ENCODE data around the gene SLC1A2.

Gene SLC1A2

GRCh38 chr11:35344681-35345574 is 74.4 kb downstream of the SLC1A2 start:
- no peak overlapping the region for H3K4me3 ChIP-seq (replicated peaks; ENCODE audit: insufficient read depth, low read length)
- no peak overlapping the region for H3K27ac ChIP-seq (replicated peaks)
- no peaks in the 10 kb centered on the region for H3K27me3 ChIP-seq (ENCODE audit: insufficient read depth, poor library complexity, severe bottlenecking)
- DNase-seq (ENCODE audit: low read depth in 1 of 2, low spot score in 1 of 2) = peak; percentile 68 to 75
- TF ChIP-seq SPI1 (IDR thresholded peaks at IDR 0.05; ENCODE audit: borderline replicate concordance, low read depth) = peak; percentile 82
- no peak for TF ChIP-seq GABPA (IDR thresholded peaks at IDR 0.05; ENCODE audit: low read depth)
- no peak for TF ChIP-seq POLR2AphosphoS5 (IDR thresholded peaks at IDR 0.05; ENCODE audit: low read depth)

DNA sequence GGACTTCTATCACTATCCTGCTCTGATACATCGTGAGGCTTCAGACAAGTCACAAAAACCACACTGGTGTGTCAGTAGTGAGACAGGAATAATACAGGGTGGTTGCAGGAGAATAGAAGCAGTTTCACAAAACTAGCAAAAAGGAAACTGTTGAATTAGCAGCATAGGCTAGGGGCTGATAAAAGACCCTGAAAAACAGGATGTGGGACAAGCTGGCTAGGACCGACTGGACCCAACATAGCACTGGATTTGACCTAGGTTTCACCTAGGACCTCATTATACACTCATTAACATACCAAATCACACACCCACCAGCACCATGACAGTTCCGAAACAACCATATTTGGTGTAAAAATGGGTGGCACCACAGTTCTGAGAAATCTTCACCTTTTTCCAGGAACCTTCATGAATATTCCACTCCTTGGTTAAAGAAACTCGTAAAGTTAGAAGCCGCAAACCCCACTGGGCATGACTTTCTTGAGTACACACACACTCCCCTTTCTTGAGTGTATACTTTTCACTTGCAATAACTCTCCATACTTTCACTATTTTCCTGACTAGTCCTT is 76.2 kb downstream of the SLC1A2 start:
- H3K4me3 ChIP-seq (replicated peaks; ENCODE audit: insufficient read depth, low read length) = no peak overlapping the region
- TF ChIP-seq SPI1 (IDR thresholded peaks at IDR 0.05; ENCODE audit: borderline replicate concordance, low read depth) (no peak), GABPA (IDR thresholded peaks at IDR 0.05; ENCODE audit: low read depth) (no peak)
- no peak for DNase-seq (ENCODE audit: low read depth in 1 of 2, low spot score in 1 of 2)
- H3K27me3 ChIP-seq (ENCODE audit: insufficient read depth, poor library complexity, severe bottlenecking) = no peaks in the 10 kb centered on the region
- no peak overlapping the region for H3K27ac ChIP-seq (replicated peaks)

DNA sequence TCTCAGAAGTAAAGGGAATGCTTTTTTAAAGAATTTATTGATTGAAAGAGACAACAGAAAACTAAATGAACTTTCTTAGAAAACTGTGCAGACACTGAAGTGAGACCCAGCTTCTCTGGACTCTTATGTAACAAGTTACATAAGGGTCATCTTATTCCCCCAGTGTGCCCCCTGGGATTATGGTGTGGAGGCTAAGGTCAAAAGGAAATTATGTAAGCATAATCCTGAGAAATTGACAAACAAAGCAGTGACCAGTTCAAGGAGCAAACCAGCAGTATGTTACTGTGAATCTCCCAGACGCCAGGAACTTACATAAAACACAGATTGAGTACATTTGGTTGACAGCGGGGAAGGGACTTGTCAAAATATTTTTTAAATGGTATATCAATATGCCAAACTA is 78.6 kb downstream of the SLC1A2 start:
- no peaks in the 10 kb centered on the region for H3K27me3 ChIP-seq (ENCODE audit: insufficient read depth, poor library complexity, severe bottlenecking)
- no peak overlapping the region for H3K4me3 ChIP-seq (replicated peaks; ENCODE audit: insufficient read depth, low read length)
- H3K27ac ChIP-seq (replicated peaks) = no peak overlapping the region
- TF ChIP-seq REST (IDR thresholded peaks at IDR 0.05; ENCODE audit: insufficient replicate concordance, low read depth) (no peak), CTCF (IDR thresholded peaks at IDR 0.05; ENCODE audit: insufficient read depth, low read length) (no peak), SPI1 (IDR thresholded peaks at IDR 0.05; ENCODE audit: borderline replicate concordance, low read depth) (no peak), POLR2AphosphoS5 (IDR thresholded peaks at IDR 0.05; ENCODE audit: low read depth) (no peak), GABPA (IDR thresholded peaks at IDR 0.05; ENCODE audit: low read depth) (no peak)
- no peak for DNase-seq (ENCODE audit: low read depth in 1 of 2, low spot score in 1 of 2)

DNA sequence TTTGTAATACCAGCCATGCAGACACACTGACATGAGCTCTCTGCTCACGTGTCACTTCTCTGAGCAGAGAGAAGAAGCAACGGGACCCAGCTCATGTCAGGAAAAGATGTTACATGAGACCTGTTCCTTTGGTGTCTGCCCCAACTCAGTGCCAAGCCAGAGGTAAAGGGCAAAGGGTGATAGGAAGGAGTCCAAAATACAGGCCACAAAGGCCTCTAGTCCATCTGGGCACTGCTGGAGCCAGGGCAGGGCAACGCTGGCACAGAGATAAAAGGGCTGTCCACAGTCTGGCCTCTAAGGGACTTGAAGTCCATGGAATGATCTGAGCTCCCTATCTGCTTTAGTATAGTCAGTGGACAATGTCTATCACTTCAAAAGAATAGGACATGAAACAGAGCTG is 79.3 kb downstream of the SLC1A2 start:
- H3K27ac ChIP-seq (replicated peaks) = no peak overlapping the region
- no peak for TF ChIP-seq REST (IDR thresholded peaks at IDR 0.05; ENCODE audit: insufficient replicate concordance, low read depth)
- no peak for DNase-seq (ENCODE audit: low read depth in 1 of 2, low spot score in 1 of 2)
- no peaks in the 10 kb centered on the region for H3K27me3 ChIP-seq (ENCODE audit: insufficient read depth, poor library complexity, severe bottlenecking)
- H3K4me3 ChIP-seq (replicated peaks; ENCODE audit: insufficient read depth, low read length) = no peak overlapping the region

DNA sequence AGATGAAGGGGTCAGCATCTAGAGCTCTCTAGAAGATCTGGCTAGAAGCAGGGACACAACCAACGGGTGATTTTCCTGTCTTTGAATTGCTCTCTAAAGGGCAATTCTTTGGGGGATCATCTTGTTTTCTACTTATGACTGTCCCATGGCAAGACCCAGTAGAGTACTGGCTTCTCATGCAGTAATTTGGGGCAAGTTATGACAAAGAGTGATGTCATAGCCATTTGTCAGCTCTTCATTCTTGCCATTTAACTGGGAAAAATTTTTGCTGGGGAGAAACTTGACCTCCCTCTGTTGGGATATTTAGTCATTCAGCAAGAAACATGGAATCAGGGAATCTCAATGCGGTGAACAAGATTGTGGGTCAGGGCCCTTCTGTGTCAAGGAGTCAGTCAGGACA is 80.4 kb downstream of the SLC1A2 start:
- Histone ChIP-seq H3K4me3 (replicated peaks; ENCODE audit: insufficient read depth, low read length) (no peak overlapping the region), H3K27ac (replicated peaks) (no peak overlapping the region), H3K27me3 (ENCODE audit: insufficient read depth, poor library complexity, severe bottlenecking) (no peaks in the 10 kb centered on the region)
- DNase-seq (ENCODE audit: low read depth in 1 of 2, low spot score in 1 of 2) = no peak
- TF ChIP-seq SPI1 (IDR thresholded peaks at IDR 0.05; ENCODE audit: borderline replicate concordance, low read depth) (no peak), GABPA (IDR thresholded peaks at IDR 0.05; ENCODE audit: low read depth) (no peak), REST (IDR thresholded peaks at IDR 0.05; ENCODE audit: insufficient replicate concordance, low read depth) (no peak), POLR2AphosphoS5 (IDR thresholded peaks at IDR 0.05; ENCODE audit: low read depth) (no peak), CTCF (IDR thresholded peaks at IDR 0.05; ENCODE audit: insufficient read depth, low read length) (no peak)
